GM12878 (cell line): ENCODE measurements around the gene RDH5. TPM values are rescaled to one million over a fixed set of nuclear protein-coding genes. Genes with fewer than 3 reads are reported as not detected.

Source experiments
- BCL11A ChIP-seq: IDR thresholded peaks from 2 replicates; pipeline ENCODE4 v1.6.1; 2011; ENCODE audit warnings: low read depth, low read length
- BHLHE40 ChIP-seq, 2 experiments: fragments of 450-650 bp in 1 of 2; IDR thresholded peaks; 2 replicates each; pipeline ENCODE4 v1.6.1; 2011 to 2017; ENCODE audit warnings: low read depth in 2 of 2, borderline replicate concordance in 1 of 2, improper control_type of control experiment in 1 of 2, low read length in 1 of 2, mild to moderate bottlenecking in 1 of 2
- CBX3 ChIP-seq: fragments of 200-600 bp; sonication (generic); IDR thresholded peaks from 2 replicates; pipeline ENCODE4 v1.6.1; 2016; ENCODE audit warnings: low read depth, borderline replicate concordance
- CHD4 ChIP-seq: fragments of 200-600 bp; sonication (generic); IDR thresholded peaks from 2 replicates; pipeline ENCODE4 v1.6.1; 2016; ENCODE audit warnings: mild to moderate bottlenecking
- EED ChIP-seq: sonication (generic); IDR thresholded peaks from 2 replicates; pipeline ENCODE4 v1.6.1; 2016; ENCODE audit warnings: antibody characterized with exemption, low read depth
- HDAC2 ChIP-seq: fragments of 200-600 bp; sonication (generic); IDR thresholded peaks from 2 replicates; pipeline ENCODE4 v1.6.1; 2017
- MTA2 ChIP-seq: fragments of 450-650 bp; IDR thresholded peaks from 2 replicates; pipeline ENCODE4 v1.6.1; 2016; ENCODE audit warnings: low read depth, mild to moderate bottlenecking, moderate library complexity
- MYB ChIP-seq: fragments of 150-350 bp; IDR thresholded peaks from 2 replicates; pipeline ENCODE4 v1.6.1; 2014; ENCODE audit warnings: mild to moderate bottlenecking, low read depth, low read length, borderline replicate concordance
- NFIC ChIP-seq: IDR thresholded peaks from 2 replicates; pipeline ENCODE4 v1.6.1; 2012; ENCODE audit warnings: low read depth, mild to moderate bottlenecking, inconsistent platforms, low read length, moderate library complexity
- NRF1 ChIP-seq: conservative IDR thresholded peaks from 2 replicates; pipeline ENCODE4 v1.6.1; 2011; ENCODE audit warnings: mild to moderate bottlenecking, low read depth, low read length, improper control_type of control experiment
- RAD21 ChIP-seq: IDR thresholded peaks from 2 replicates; pipeline ENCODE4 v1.6.1; 2011; ENCODE audit warnings: mild to moderate bottlenecking, low read depth, low read length, moderate library complexity; ENCODE audit not compliant: insufficient read depth
- RUNX3 ChIP-seq: IDR thresholded peaks from 2 replicates; pipeline ENCODE4 v1.6.1; 2012; ENCODE audit warnings: low read length, inconsistent platforms
- SMC3 ChIP-seq: IDR thresholded peaks from 2 replicates; pipeline ENCODE4 v1.6.1; 2011; ENCODE audit warnings: low read length, improper control_type of control experiment, borderline replicate concordance
- STAT1 ChIP-seq: fragments of 450-650 bp; conservative IDR thresholded peaks from 2 replicates; pipeline ENCODE4 v1.6.1; 2014; ENCODE audit warnings: antibody characterized with exemption, mild to moderate bottlenecking
- TARDBP ChIP-seq: IDR thresholded peaks from 2 replicates; pipeline ENCODE4 v1.6.1; 2016; ENCODE audit warnings: borderline replicate concordance
- TCF7 ChIP-seq: IDR thresholded peaks from 2 replicates; pipeline ENCODE4 v1.6.1; 2014; ENCODE audit warnings: antibody characterized with exemption, borderline replicate concordance
- WRNIP1 ChIP-seq: IDR thresholded peaks from 2 replicates; pipeline ENCODE4 v1.6.1; 2011; ENCODE audit warnings: low read depth, low read length, improper control_type of control experiment, borderline replicate concordance
- YY1 ChIP-seq: IDR thresholded peaks from 2 replicates; pipeline ENCODE4 v1.6.1; 2011; ENCODE audit warnings: low read depth, mild to moderate bottlenecking, low read length
- ZNF24 ChIP-seq: fragments of 450-650 bp; IDR thresholded peaks from 2 replicates; pipeline ENCODE4 v1.6.1; 2017; ENCODE audit warnings: antibody characterized with exemption, mild to moderate bottlenecking
- polyA plus RNA-seq, 11 experiments: library from polyadenylated mRNA; depleted of rRNA in 4 of 11; unstranded in 6 of 11; stranded (reverse) in 5 of 11; fragments of >200 nt; fragmentation: Nextera tagmentation in 4 of 11; fragmentation: Illumina TruSeq in 1 of 11; extraction: Ambion mirVana in 4 of 11; extraction: Trizol in 1 of 11; gene quantifications; 1 replicate in 1 of 11; 2 replicates in 10 of 11; pipeline versions ENCODE4 v1.2.1 to v1.2.3, GENCODE V29; 2011 to 2016; ENCODE audit warnings: inconsistent platforms in 2 of 11, missing spikeins in 2 of 11, low read depth in 1 of 11
- total RNA-seq, 4 experiments: library from RNA; depleted of rRNA in 3 of 4; stranded (reverse); fragments of >200 nt in 3 of 4; fragmentation: Illumina TruSeq in 1 of 4; extraction: Trizol in 1 of 4; gene quantifications; 2 replicates each; pipeline versions ENCODE4 v1.2.1 to v1.2.3, GENCODE V29; 2013 to 2021
- TF ChIP-seq, protein P1 (sequence below), 3 experiments: IDR thresholded peaks in 2 of 3; conservative IDR thresholded peaks in 1 of 3; 2 replicates each; pipeline ENCODE4 v1.5.1; 2011; ENCODE audit warnings: low read depth in 3 of 3, low read length in 3 of 3, mild to moderate bottlenecking in 3 of 3, control low read depth in 2 of 3, moderate library complexity in 2 of 3, inconsistent platforms in 1 of 3, mixed read lengths in 1 of 3; ENCODE audit not compliant: control insufficient read depth in 2 of 3, insufficient read depth in 1 of 3; ENCODE audit errors: extremely low read depth in 1 of 3
- TF ChIP-seq, protein P2 (sequence below): IDR thresholded peaks from 2 replicates; pipeline ENCODE4 v1.6.1; 2012; ENCODE audit warnings: improper control_type of control experiment, low read depth, low read length; ENCODE audit not compliant: insufficient replicate concordance
- TF ChIP-seq, protein P3 (sequence below): fragments of 450-650 bp; conservative IDR thresholded peaks from 2 replicates; pipeline ENCODE4 v1.6.1; 2017; ENCODE audit warnings: mild to moderate bottlenecking, moderate library complexity

RDH5 gene
- total and polyA plus RNA-seq, 10 of the 15 experiments (the other 5 are each of a cell fraction or from before 2014, with no cell fraction given), result 2.6 to 11.6 (median 7.3) TPM

DNA sequence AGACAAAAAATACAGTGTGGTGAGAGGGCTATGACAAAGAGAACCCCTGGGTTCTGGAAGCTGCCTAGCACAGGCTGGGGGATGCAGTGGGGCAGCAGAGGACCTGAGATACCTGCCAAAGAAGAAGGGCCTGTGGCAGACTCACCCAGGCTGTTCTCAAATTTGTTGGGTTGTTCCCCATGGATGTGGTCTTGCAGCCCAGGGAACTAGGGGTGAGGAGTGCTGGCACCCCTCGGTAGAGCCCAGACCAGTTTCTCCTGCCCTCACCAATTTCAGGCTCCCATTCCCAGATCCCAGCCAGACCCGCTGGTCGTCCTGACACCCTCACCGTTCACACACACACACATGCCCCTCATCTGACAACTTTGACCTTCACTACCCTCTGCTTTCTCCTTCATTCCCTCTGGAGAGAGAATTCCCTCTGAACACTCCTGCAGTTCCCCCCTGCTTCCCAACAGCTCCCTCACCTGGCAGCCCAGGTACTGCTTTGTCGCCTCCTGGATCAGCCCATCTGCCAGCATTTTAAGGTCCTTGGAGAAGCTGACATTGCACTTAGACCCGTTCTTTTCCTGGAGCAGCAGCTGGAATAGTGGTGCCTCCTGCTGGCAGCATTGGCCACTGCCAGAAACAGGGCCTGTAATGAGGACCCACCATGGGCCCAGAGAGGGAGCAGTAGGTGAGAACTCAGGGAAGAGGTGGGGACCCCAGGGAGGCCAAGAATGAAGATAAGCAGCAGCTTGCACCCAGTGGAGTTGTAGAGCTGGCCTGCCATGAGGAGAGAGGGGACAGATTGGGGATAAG is 16.8 kb downstream of the RDH5 start (continued):
- TF ChIP-seq, protein P1, sequence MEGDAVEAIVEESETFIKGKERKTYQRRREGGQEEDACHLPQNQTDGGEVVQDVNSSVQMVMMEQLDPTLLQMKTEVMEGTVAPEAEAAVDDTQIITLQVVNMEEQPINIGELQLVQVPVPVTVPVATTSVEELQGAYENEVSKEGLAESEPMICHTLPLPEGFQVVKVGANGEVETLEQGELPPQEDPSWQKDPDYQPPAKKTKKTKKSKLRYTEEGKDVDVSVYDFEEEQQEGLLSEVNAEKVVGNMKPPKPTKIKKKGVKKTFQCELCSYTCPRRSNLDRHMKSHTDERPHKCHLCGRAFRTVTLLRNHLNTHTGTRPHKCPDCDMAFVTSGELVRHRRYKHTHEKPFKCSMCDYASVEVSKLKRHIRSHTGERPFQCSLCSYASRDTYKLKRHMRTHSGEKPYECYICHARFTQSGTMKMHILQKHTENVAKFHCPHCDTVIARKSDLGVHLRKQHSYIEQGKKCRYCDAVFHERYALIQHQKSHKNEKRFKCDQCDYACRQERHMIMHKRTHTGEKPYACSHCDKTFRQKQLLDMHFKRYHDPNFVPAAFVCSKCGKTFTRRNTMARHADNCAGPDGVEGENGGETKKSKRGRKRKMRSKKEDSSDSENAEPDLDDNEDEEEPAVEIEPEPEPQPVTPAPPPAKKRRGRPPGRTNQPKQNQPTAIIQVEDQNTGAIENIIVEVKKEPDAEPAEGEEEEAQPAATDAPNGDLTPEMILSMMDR (IDR thresholded peaks at IDR 0.05 in 2 of 3, conservative IDR thresholded peaks at IDR 0.05 in 1 of 3; ENCODE audit: control insufficient read depth in 2 of 3, extremely low read depth in 1 of 3, insufficient read depth in 1 of 3, low read depth in 3 of 3, low read length in 3 of 3), result peak; percentile 86 to 91 (median 88)
- no peak for TF ChIP-seq WRNIP1
- TF ChIP-seq SMC3, result peak; percentile 91
- TF ChIP-seq CHD4, result no peak
- TF ChIP-seq MTA2, result no peak
- TF ChIP-seq, protein P2, sequence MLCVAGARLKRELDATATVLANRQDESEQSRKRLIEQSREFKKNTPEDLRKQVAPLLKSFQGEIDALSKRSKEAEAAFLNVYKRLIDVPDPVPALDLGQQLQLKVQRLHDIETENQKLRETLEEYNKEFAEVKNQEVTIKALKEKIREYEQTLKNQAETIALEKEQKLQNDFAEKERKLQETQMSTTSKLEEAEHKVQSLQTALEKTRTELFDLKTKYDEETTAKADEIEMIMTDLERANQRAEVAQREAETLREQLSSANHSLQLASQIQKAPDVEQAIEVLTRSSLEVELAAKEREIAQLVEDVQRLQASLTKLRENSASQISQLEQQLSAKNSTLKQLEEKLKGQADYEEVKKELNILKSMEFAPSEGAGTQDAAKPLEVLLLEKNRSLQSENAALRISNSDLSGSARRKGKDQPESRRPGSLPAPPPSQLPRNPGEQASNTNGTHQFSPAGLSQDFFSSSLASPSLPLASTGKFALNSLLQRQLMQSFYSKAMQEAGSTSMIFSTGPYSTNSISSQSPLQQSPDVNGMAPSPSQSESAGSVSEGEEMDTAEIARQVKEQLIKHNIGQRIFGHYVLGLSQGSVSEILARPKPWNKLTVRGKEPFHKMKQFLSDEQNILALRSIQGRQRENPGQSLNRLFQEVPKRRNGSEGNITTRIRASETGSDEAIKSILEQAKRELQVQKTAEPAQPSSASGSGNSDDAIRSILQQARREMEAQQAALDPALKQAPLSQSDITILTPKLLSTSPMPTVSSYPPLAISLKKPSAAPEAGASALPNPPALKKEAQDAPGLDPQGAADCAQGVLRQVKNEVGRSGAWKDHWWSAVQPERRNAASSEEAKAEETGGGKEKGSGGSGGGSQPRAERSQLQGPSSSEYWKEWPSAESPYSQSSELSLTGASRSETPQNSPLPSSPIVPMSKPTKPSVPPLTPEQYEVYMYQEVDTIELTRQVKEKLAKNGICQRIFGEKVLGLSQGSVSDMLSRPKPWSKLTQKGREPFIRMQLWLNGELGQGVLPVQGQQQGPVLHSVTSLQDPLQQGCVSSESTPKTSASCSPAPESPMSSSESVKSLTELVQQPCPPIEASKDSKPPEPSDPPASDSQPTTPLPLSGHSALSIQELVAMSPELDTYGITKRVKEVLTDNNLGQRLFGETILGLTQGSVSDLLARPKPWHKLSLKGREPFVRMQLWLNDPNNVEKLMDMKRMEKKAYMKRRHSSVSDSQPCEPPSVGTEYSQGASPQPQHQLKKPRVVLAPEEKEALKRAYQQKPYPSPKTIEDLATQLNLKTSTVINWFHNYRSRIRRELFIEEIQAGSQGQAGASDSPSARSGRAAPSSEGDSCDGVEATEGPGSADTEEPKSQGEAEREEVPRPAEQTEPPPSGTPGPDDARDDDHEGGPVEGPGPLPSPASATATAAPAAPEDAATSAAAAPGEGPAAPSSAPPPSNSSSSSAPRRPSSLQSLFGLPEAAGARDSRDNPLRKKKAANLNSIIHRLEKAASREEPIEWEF, result no peak
- no peak for TF ChIP-seq BCL11A
- TF ChIP-seq NRF1, result no peak
- TF ChIP-seq RAD21, result peak; percentile 83
- no peak for TF ChIP-seq TCF7
- TF ChIP-seq STAT1, result no peak
- TF ChIP-seq MYB, result no peak
- no peak for TF ChIP-seq ZNF24
- 0 out of 2 replicates have a peak, but pooled peaks have one; percentile 19 for TF ChIP-seq RUNX3
- TF ChIP-seq HDAC2, result no peak
- no peak for TF ChIP-seq CBX3
- TF ChIP-seq, protein P3, sequence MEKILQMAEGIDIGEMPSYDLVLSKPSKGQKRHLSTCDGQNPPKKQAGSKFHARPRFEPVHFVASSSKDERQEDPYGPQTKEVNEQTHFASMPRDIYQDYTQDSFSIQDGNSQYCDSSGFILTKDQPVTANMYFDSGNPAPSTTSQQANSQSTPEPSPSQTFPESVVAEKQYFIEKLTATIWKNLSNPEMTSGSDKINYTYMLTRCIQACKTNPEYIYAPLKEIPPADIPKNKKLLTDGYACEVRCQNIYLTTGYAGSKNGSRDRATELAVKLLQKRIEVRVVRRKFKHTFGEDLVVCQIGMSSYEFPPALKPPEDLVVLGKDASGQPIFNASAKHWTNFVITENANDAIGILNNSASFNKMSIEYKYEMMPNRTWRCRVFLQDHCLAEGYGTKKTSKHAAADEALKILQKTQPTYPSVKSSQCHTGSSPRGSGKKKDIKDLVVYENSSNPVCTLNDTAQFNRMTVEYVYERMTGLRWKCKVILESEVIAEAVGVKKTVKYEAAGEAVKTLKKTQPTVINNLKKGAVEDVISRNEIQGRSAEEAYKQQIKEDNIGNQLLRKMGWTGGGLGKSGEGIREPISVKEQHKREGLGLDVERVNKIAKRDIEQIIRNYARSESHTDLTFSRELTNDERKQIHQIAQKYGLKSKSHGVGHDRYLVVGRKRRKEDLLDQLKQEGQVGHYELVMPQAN, result no peak
- no peak for TF ChIP-seq NFIC
- peak; percentile 79 for TF ChIP-seq YY1
- TF ChIP-seq BHLHE40 (IDR thresholded peaks at IDR 0.05; ENCODE audit: borderline replicate concordance in 1 of 2, low read depth in 2 of 2, low read length in 1 of 2), result peak in 1 of 2 experiments; percentile 41; a peak in 1 of 4 replicates
- 0 out of 2 replicates have a peak, but pooled peaks have one; percentile 37 for TF ChIP-seq EED
- no peak for TF ChIP-seq TARDBP
